Spinal cord (tissue), 10 donors: ENCODE data around the gene SPATA33. TPM values are rescaled to one million over a fixed set of nuclear protein-coding genes. Genes with fewer than 3 reads are reported as not detected.

Source experiments
- DNase-seq, 6 donors: peaks; one replicate each; pipeline versions ENCODE4 v3.0.0 to v3.0.0-alpha.2; 2013 to 2015; ENCODE audit warnings: low spot score in 6 of 6, low read depth in 4 of 6
- H3K27ac ChIP-seq: one replicate; pipeline ENCODE4 v1.5.1; 2013; ENCODE audit warnings: low read depth, low read length, control low read depth
- H3K27me3 ChIP-seq: one replicate; pipeline ENCODE4 v1.6.1; 2013; ENCODE audit warnings: low read length; ENCODE audit not compliant: control insufficient read depth, insufficient read depth
- H3K36me3 ChIP-seq: one replicate; pipeline ENCODE4 v1.6.1; 2013; ENCODE audit warnings: low read length; ENCODE audit not compliant: control insufficient read depth, insufficient read depth
- H3K4me1 ChIP-seq: one replicate; pipeline ENCODE4 v1.6.1; 2013; ENCODE audit warnings: low read length; ENCODE audit not compliant: control insufficient read depth, insufficient read depth
- H3K4me3 ChIP-seq: one replicate; pipeline ENCODE4 v1.5.1; 2013; ENCODE audit warnings: low read depth, low read length, control low read depth
- H3K9me3 ChIP-seq: one replicate; pipeline ENCODE4 v1.6.1; 2013; ENCODE audit warnings: low read length; ENCODE audit not compliant: control insufficient read depth, insufficient read depth
- WGBS: methylation state at CpG from one replicate; pipeline ENCODE4 v1.1.5; 2013; ENCODE audit warnings: missing lambda C conversion rate; ENCODE audit not compliant: insufficient coverage; 5-methylcytosine and 5-hydroxymethylcytosine counted together
- polyA plus RNA-seq, 2 donors: library from polyadenylated mRNA; unstranded; fragments of 120-200 nt; gene quantifications; one replicate each; pipeline ENCODE4 v1.2.1, GENCODE V29; 2013; ENCODE audit not compliant: insufficient read length in 2 of 2
- total RNA-seq, 2 donors: library from RNA; depleted of rRNA in 1 of 2; stranded (reverse); fragments of 120-200 nt in 1 of 2; fragments of >200 nt in 1 of 2; gene quantifications; one replicate each; pipeline versions ENCODE4 v1.2.3 to v1.2.4, GENCODE V29; 2013 to 2014
- donor health status: healthy.

Gene SPATA33
- total and polyA plus RNA-seq, 4 donors = 5.7 to 25.4 (median 20.2) TPM

- Histone ChIP-seq H3K4me3 (no peak overlapping the region), H3K36me3 (peaks cover 2% of the 10 kb centered on the region), H3K4me1 (peaks cover 10% of the 10 kb centered on the region), H3K27me3 (no peaks in the 10 kb centered on the region), H3K27ac (no peak overlapping the region), H3K9me3 (no peaks in the 10 kb centered on the region)
- 90% methylated on average over 20 of the region's 20 CpGs for WGBS
- DNase-seq = no peak
Observed at GRCh38 chr16:89616623-89617022, 41.0 kb upstream of the SPATA33 start.

GRCh38 chr16:89617036-89617435 lies 40.6 kb upstream of the SPATA33 start:
- H3K4me1 ChIP-seq = peaks cover 11% of the 10 kb centered on the region
- H3K27me3 ChIP-seq = no peaks in the 10 kb centered on the region
- H3K36me3 ChIP-seq = peaks cover 2% of the 10 kb centered on the region
- no peaks in the 10 kb centered on the region for H3K9me3 ChIP-seq
- no peak for DNase-seq
- no peak overlapping the region for H3K27ac ChIP-seq
- H3K4me3 ChIP-seq = no peak overlapping the region
- WGBS = 74% methylated on average over 6 of the region's 6 CpGs

- H3K36me3 ChIP-seq = peaks cover 2% of the 10 kb centered on the region
- no peak overlapping the region for H3K27ac ChIP-seq
- H3K9me3 ChIP-seq = no peaks in the 10 kb centered on the region
- peaks cover 11% of the 10 kb centered on the region for H3K4me1 ChIP-seq
- 89% methylated on average over 4 of the region's 16 CpGs for WGBS
- no peak for DNase-seq
- no peak overlapping the region for H3K4me3 ChIP-seq
- H3K27me3 ChIP-seq = no peaks in the 10 kb centered on the region
Observed at GRCh38 chr16:89618109-89618998, 39.3 kb upstream of the SPATA33 start.

GRCh38 chr16:89619840-89620239 lies 37.8 kb upstream of the SPATA33 start:
- Histone ChIP-seq H3K4me3 (no peak overlapping the region), H3K4me1 (peaks cover 18% of the 10 kb centered on the region), H3K36me3 (no peaks in the 10 kb centered on the region), H3K9me3 (no peaks in the 10 kb centered on the region), H3K27ac (no peak overlapping the region), H3K27me3 (no peaks in the 10 kb centered on the region)
- 55% methylated on average over 10 of the region's 12 CpGs for WGBS
- DNase-seq = no peak

- no peak for DNase-seq
- Histone ChIP-seq H3K27ac (no peak overlapping the region), H3K27me3 (no peaks in the 10 kb centered on the region)
Observed at GRCh38 chr16:89620406-89620841, 37.2 kb upstream of the SPATA33 start.

GRCh38 chr16:89621136-89621697 lies 36.4 kb upstream of the SPATA33 start:
- WGBS = 67% methylated on average over 18 of the region's 18 CpGs

More at GRCh38 chr16:89620406-89620841, 37.2 kb upstream of the SPATA33 start:
- WGBS = 77% methylated on average over 10 of the region's 16 CpGs
- peaks cover 18% of the 10 kb centered on the region for H3K4me1 ChIP-seq
- no peaks in the 10 kb centered on the region for H3K9me3 ChIP-seq
- no peaks in the 10 kb centered on the region for H3K36me3 ChIP-seq
- no peak overlapping the region for H3K4me3 ChIP-seq

GRCh38 chr16:89621698-89622409 lies 35.8 kb upstream of the SPATA33 start:
- no peaks in the 10 kb centered on the region for H3K9me3 ChIP-seq
- H3K4me1 ChIP-seq = peaks cover 18% of the 10 kb centered on the region
- no peaks in the 10 kb centered on the region for H3K27me3 ChIP-seq
- DNase-seq = no peak
- no peak overlapping the region for H3K4me3 ChIP-seq
- 76% methylated on average over 25 of the region's 32 CpGs for WGBS
- no peak overlapping the region for H3K27ac ChIP-seq
- no peaks in the 10 kb centered on the region for H3K36me3 ChIP-seq

More at GRCh38 chr16:89621136-89621697, 36.4 kb upstream of the SPATA33 start:
- Histone ChIP-seq H3K27me3 (no peaks in the 10 kb centered on the region), H3K36me3 (no peaks in the 10 kb centered on the region), H3K9me3 (no peaks in the 10 kb centered on the region), H3K4me3 (no peak overlapping the region), H3K4me1 (peaks cover 18% of the 10 kb centered on the region), H3K27ac (no peak overlapping the region)
- DNase-seq = no peak

- H3K27ac ChIP-seq = peak overlapping the region; percentile 18
- H3K27me3 ChIP-seq = no peaks in the 10 kb centered on the region
- peaks cover 18% of the 10 kb centered on the region for H3K4me1 ChIP-seq
- WGBS = 28% methylated on average over 20 of the region's 28 CpGs
- no peaks in the 10 kb centered on the region for H3K36me3 ChIP-seq
- peak in 1 of 6 donors; percentile 57 for DNase-seq
- no peaks in the 10 kb centered on the region for H3K9me3 ChIP-seq
- no peak overlapping the region for H3K4me3 ChIP-seq
Observed at GRCh38 chr16:89623511-89624261, 34.0 kb upstream of the SPATA33 start.
